ENCODE data around the gene PTAR1.

The PTAR1 gene

GRCh38 chr9:69798744-69799143 lies 38.9 kb upstream of the PTAR1 start:
- no peak for DNase-seq (ENCODE audit: low read depth)
- no peak for TF ChIP-seq CTCF (IDR thresholded peaks at IDR 0.05; ENCODE audit: control insufficient read depth, insufficient read depth, low read depth, low read length, missing control alignments)
- no peak overlapping the region for H3K4me3 ChIP-seq (ENCODE audit: control insufficient read depth, low read depth, low read length)

GRCh38 chr9:69797675-69798074 lies 37.9 kb upstream of the PTAR1 start:
- no peak for DNase-seq (ENCODE audit: low read depth)
- no peak overlapping the region for H3K4me3 ChIP-seq (ENCODE audit: control insufficient read depth, low read depth, low read length)
- TF ChIP-seq CTCF (IDR thresholded peaks at IDR 0.05; ENCODE audit: control insufficient read depth, insufficient read depth, low read depth, low read length, missing control alignments) = no peak

GRCh38 chr9:69794356-69794755 lies 34.5 kb upstream of the PTAR1 start:
- DNase-seq (ENCODE audit: low read depth) = no peak
- H3K4me3 ChIP-seq (ENCODE audit: control insufficient read depth, low read depth, low read length) = no peak overlapping the region
- TF ChIP-seq CTCF (IDR thresholded peaks at IDR 0.05; ENCODE audit: control insufficient read depth, insufficient read depth, low read depth, low read length, missing control alignments) = no peak

- DNase-seq (ENCODE audit: low read depth) = no peak
- H3K4me3 ChIP-seq (ENCODE audit: control insufficient read depth, low read depth, low read length) = no peak overlapping the region
- TF ChIP-seq CTCF (IDR thresholded peaks at IDR 0.05; ENCODE audit: control insufficient read depth, insufficient read depth, low read depth, low read length, missing control alignments) = peak; percentile 33
Measured at GRCh38 chr9:69785757-69786156, 25.9 kb upstream of the PTAR1 start.

- no peak overlapping the region for H3K4me3 ChIP-seq (ENCODE audit: control insufficient read depth, low read depth, low read length)
- TF ChIP-seq CTCF (IDR thresholded peaks at IDR 0.05; ENCODE audit: control insufficient read depth, insufficient read depth, low read depth, low read length, missing control alignments) = no peak
- DNase-seq (ENCODE audit: low read depth) = no peak
Measured at GRCh38 chr9:69773258-69773657, 13.4 kb upstream of the PTAR1 start.

- DNase-seq (ENCODE audit: low read depth) = peak; percentile 66
- no peak overlapping the region for H3K4me3 ChIP-seq (ENCODE audit: control insufficient read depth, low read depth, low read length)
- no peak for TF ChIP-seq CTCF (IDR thresholded peaks at IDR 0.05; ENCODE audit: control insufficient read depth, insufficient read depth, low read depth, low read length, missing control alignments)
Measured at GRCh38 chr9:69771775-69772418, 12.1 kb upstream of the PTAR1 start.
